Osteocyte (in vitro differentiated cells): ENCODE measurements around the gene CPVL. TPM values are rescaled to one million over a fixed set of nuclear protein-coding genes. Genes with fewer than 3 reads are reported as not detected.
A peak's percentile ranks its signal among the peaks of the same experiment; 100 is the strongest.

Experiments used
- DNase-seq: peaks from one replicate; pipeline ENCODE4 v3.0.0; 2021; ENCODE audit warnings: mixed read lengths; ENCODE audit not compliant: unreplicated experiment; ENCODE audit errors: extremely low spot score
- H3K27ac Mint-ChIP-seq: one replicate; pipeline ENCODE4 v1.8.0; 2021; ENCODE audit warnings: mild to moderate bottlenecking, mixed read lengths; ENCODE audit not compliant: unreplicated experiment
- H3K27me3 Mint-ChIP-seq: one replicate; pipeline ENCODE4 v1.8.0; 2021; ENCODE audit warnings: mixed read lengths; ENCODE audit not compliant: unreplicated experiment
- H3K36me3 Mint-ChIP-seq: one replicate; pipeline ENCODE4 v1.8.0; 2021; ENCODE audit warnings: mixed read lengths; ENCODE audit not compliant: unreplicated experiment
- H3K4me1 Mint-ChIP-seq: one replicate; pipeline ENCODE4 v1.8.0; 2021; ENCODE audit warnings: mixed read lengths; ENCODE audit not compliant: unreplicated experiment
- H3K4me3 Mint-ChIP-seq: one replicate; pipeline ENCODE4 v1.8.0; 2021; ENCODE audit warnings: mild to moderate bottlenecking, moderate library complexity, mixed read lengths; ENCODE audit not compliant: unreplicated experiment
- H3K9me3 Mint-ChIP-seq: one replicate; pipeline ENCODE4 v1.8.0; 2021; ENCODE audit warnings: mixed read lengths; ENCODE audit not compliant: unreplicated experiment
- total RNA-seq: library from RNA; stranded (reverse); gene quantifications from 2 replicates; pipeline ENCODE4 v1.2.1, GENCODE V29; 2021
- TF ChIP-seq, protein P1 (sequence below): fragments of 200-600 bp; sonication (generic); IDR thresholded peaks from 2 replicates; pipeline ENCODE4 v1.5.0; 2021; ENCODE audit warnings: antibody characterized with exemption, mild to moderate bottlenecking, moderate library complexity

Gene CPVL
- total RNA-seq, 1 donor from 2014 or later = 2.0 TPM

GRCh38 chr7:29038463-29038862 is 107.9 kb downstream of the CPVL start:
- TF ChIP-seq, protein P1, sequence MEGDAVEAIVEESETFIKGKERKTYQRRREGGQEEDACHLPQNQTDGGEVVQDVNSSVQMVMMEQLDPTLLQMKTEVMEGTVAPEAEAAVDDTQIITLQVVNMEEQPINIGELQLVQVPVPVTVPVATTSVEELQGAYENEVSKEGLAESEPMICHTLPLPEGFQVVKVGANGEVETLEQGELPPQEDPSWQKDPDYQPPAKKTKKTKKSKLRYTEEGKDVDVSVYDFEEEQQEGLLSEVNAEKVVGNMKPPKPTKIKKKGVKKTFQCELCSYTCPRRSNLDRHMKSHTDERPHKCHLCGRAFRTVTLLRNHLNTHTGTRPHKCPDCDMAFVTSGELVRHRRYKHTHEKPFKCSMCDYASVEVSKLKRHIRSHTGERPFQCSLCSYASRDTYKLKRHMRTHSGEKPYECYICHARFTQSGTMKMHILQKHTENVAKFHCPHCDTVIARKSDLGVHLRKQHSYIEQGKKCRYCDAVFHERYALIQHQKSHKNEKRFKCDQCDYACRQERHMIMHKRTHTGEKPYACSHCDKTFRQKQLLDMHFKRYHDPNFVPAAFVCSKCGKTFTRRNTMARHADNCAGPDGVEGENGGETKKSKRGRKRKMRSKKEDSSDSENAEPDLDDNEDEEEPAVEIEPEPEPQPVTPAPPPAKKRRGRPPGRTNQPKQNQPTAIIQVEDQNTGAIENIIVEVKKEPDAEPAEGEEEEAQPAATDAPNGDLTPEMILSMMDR = no peak
- Mint-ChIP-seq H3K4me3 (no peak overlapping the region), H3K27me3 (no peaks in the 10 kb centered on the region), H3K9me3 (no peaks in the 10 kb centered on the region), H3K27ac (peak overlapping the region; percentile 40), H3K4me1 (peaks cover 44% of the 10 kb centered on the region), H3K36me3 (no peaks in the 10 kb centered on the region)
- no peak for DNase-seq

DNA sequence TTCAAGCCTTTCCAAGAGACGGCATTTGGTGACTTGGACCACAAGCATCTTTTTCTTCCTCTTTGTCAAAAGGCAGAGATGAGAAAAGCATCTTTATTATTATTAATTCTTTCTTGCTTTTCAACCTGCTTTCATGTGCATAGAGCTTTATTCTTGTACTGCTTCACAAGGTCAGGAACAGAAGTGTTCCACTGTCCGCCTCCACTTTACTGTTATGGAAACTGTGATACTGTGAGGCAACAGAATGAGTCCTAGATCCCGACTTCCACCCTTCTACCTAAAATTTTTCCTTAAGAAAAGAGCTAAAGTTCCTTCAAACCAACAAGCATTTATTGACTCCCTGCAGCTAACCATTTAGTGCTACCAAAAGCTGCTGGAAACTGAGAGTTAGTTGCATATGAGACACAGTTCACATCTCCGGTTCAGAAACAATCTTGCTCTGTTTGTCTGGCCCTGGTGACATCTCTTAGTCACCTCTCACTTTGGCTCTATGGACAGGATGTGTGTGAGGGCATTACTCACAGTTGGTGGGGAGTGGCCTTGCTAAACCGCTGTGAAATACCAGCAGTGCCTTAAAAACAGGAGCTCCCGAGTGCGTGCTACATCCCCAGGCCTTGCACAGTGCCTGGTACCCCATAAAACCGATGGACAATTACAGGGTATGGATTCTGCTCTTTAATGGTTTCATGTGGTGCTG is 111.1 kb downstream of the CPVL start:
- Mint-ChIP-seq H3K4me1 (peaks cover 35% of the 10 kb centered on the region), H3K27me3 (no peaks in the 10 kb centered on the region), H3K36me3 (no peaks in the 10 kb centered on the region), H3K4me3 (no peak overlapping the region), H3K9me3 (no peaks in the 10 kb centered on the region), H3K27ac (no peak overlapping the region)
- DNase-seq = no peak
- TF ChIP-seq, protein P1 = no peak

GRCh38 chr7:29033584-29033983 is 112.8 kb downstream of the CPVL start:
- no peak overlapping the region for H3K4me3 Mint-ChIP-seq
- DNase-seq = no peak
- H3K27ac Mint-ChIP-seq = no peak overlapping the region
- peaks cover 19% of the 10 kb centered on the region for H3K4me1 Mint-ChIP-seq
- TF ChIP-seq, protein P1 = no peak
- no peaks in the 10 kb centered on the region for H3K27me3 Mint-ChIP-seq
- H3K9me3 Mint-ChIP-seq = no peaks in the 10 kb centered on the region
- no peaks in the 10 kb centered on the region for H3K36me3 Mint-ChIP-seq

DNA sequence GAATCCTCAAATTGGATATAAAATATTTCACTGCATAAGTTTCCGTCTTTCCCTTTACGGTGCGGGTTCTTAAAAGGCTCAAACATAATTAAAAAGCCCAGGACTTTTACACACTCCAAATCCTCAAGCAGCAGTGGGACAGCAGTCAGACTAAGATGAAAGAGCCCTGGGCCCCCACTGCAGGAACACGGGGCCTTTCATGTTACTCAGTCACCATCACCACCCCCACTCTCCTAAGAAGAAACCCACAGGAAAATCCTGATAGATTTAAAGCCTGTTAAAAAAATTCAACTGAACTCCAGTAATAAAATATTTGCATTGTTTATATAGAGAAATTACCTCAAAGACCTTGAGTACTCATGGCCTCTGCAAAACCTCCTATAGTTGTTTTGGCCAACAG is 114.2 kb downstream of the CPVL start:
- Mint-ChIP-seq H3K27ac (no peak overlapping the region), H3K9me3 (peaks cover 13% of the 10 kb centered on the region), H3K36me3 (peaks cover 4% of the 10 kb centered on the region), H3K4me1 (peaks cover 11% of the 10 kb centered on the region), H3K4me3 (no peak overlapping the region), H3K27me3 (no peaks in the 10 kb centered on the region)
- TF ChIP-seq, protein P1 = no peak
- DNase-seq = no peak

DNA sequence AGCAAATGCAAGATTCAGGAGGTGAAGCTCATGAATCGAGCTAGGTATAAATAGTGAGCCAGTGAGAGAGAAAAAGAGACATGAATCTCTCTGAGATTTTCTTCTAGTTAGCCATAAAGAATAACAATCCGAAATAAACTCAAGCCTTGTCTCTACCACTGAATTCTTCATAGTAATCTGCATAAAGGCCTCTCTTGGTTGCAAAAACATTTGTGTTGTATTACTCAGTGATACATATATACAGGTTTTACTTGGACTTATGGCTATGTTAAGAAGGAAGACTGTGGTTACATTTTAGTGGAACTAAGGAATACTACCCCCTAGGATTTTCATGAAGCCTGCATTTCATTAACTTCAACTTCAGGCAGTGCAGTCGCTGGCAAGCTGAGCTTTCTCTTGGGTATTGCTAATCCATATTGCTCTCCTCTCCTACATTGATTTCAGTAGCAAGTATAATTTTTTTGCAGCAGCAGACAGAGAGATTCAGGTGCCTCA is 115.5 kb downstream of the CPVL start:
- Mint-ChIP-seq H3K27ac (no peak overlapping the region), H3K27me3 (peaks cover 3% of the 10 kb centered on the region), H3K9me3 (peaks cover 26% of the 10 kb centered on the region), H3K4me1 (peaks cover 9% of the 10 kb centered on the region), H3K4me3 (no peak overlapping the region), H3K36me3 (peaks cover 7% of the 10 kb centered on the region)
- no peak for DNase-seq
- TF ChIP-seq, protein P1 = no peak
